Skeletal muscle cell (primary cell): ENCODE measurements around the gene RAB9B.
"Not testable (repeated sequence)": the region's sequence is repeated elsewhere in the genome, so short reads cannot be mapped to it uniquely, and the experiment has no call there.

Experiments
- DNase-seq: peaks from one replicate; pipeline ENCODE4 v3.0.0-alpha.2; 2010; ENCODE audit warnings: low read depth
- H3K4me3 ChIP-seq: 2 replicates; pipeline ENCODE4 v1.5.1; 2011; ENCODE audit warnings: low read depth, mild to moderate bottlenecking, control low read depth, low read length, moderate library complexity

The RAB9B gene

DNA sequence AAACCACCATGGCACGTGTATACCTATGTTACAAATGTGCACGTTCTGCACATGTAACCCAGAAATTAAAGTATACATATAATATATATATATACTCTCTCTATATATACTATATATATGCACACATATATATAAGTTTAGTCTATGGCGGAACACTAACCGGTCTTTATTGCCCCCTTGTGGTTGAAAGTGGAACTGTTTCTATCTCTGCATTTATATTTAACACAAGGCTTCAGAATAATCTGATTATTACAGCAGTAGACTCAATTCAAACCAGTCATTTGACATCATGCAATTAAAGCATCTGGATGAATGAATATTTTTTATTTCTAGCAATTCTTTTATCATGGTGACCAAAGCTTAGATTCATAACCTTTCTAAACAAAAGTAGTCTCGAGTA lies 14.6 kb downstream of the RAB9B start:
- no peak for DNase-seq
- H3K4me3 ChIP-seq: no peak overlapping the region

DNA sequence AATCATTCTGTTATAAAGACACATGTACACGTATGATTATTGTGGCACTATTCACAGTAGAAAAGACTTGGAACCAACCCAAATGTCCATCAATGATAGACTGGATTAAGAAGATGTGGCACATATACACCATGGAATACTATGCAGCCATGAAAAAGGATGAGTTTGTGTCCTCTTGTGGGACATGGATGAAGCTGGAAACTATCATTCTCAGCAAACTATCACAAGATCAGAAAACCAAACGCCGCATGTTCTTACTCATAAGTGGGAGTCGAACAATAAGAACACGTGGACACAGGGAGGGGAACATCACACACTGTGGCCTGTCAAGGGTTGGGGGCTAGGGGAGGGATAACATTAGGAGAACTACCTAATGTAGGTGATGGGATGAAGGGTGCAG lies 15.0 kb downstream of the RAB9B start:
- not testable (repeated sequence) for H3K4me3 ChIP-seq, DNase-seq

DNA sequence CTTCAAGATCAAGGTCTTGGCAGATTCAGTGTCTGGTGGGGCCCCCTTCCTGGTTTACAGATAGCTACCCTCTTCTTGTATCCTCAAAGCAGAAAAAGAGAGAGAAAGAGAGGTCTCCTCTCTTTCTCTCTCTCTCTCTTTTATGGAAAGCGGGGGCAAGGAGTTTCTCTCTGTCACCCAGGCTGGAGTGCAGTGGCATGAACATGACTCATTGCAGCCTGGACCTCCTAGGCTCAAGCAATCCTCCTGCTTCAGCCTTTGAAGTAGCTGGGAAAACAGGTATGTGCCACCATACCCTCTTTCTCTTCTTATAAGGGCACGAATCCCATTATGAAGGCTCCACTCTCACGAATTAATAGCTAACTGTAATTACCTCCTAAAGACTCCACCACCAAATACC lies 20.2 kb downstream of the RAB9B start:
- no peak for DNase-seq
- no peak overlapping the region for H3K4me3 ChIP-seq

DNA sequence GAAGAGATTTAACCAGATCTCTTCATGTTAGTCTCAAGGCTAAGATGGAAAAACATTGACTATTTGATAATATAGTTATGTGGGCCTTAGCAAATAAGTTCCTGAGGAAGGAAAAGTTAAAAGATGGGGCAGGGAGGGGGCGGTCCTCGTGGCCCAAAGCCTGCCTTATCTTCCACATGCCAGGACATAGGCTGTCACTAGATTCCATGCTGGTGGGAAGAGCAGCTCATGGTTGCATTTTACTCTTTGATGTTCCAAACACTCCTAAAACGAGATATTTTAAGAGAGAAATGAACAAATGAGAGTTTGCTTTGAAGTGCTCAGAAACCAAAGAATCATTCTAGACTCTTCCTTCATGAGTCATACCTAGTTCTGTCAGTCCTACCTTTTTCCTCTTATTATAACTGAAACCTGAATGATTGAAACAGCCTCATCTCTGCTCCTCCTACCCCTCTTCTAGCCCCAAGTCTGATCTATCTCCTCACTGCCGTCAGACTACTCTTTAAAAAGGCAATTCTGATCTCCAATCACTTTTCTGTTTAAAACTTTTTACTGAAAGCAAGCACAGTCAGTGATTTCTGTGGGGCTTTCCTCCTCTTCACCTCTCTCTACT lies 25.1 kb downstream of the RAB9B start:
- no peak overlapping the region for H3K4me3 ChIP-seq
- DNase-seq: no peak

DNA sequence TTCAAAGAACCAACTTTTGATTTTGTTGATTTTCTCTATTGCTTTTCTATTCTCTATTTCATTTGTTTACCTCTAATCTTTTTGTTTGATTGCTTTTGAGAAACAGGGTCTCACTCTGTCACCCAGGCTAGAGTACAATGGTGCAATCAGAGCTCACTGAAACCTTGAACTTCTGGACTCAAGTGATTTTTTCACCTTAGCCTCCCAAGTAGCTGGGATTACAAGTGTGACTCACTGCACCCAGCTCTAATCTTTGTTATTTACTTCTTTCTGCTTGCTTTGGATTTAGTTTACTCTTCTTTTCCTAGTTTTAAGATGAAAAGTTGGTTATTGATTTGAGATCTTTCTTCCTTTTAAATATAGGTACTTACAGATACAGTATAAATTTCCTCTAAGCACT lies 26.2 kb downstream of the RAB9B start:
- DNase-seq: no peak

DNA sequence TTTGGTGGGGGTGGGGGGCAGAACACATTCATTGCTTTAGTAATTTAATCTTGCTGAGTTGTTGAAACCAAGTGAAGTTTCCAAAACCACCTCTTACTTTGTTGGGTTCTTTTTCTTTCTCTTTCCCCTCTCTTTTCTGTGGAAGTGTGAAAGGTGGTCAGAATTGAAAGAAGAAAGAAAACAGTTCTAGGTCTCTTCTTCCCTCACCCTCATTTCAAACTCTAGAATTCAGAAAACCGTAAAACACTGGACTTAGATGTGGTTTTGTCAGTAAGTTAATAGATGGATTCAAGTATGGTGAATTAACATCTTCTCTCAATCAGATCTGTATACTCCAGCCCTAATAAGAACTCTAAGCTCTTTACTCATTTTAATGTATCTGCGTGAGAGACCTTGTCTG lies 31.7 kb downstream of the RAB9B start:
- no peak overlapping the region for H3K4me3 ChIP-seq
- no peak for DNase-seq

More for the DNA sequence above, 26.2 kb downstream of the RAB9B start:
- no peak overlapping the region for H3K4me3 ChIP-seq

DNA sequence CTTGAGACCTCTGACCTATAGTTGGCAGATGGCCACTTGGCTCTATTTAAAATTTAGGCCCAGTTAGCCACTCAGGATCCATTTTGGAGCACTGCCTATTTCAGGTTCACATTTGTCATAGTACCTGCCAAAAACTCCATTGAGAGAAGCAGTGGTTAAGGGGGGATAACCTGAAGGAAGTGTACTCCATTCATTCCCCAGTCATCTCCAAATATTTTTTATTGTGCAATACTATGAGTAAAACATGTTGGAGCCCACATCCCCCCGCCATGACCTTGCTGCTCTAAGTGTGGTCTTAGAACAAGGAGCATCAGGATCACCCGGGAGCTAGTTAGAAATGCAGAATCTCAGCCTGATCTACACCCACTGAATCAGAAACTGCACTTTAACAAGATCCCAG lies 34.4 kb downstream of the RAB9B start:
- no peak overlapping the region for H3K4me3 ChIP-seq
- DNase-seq: no peak

DNA sequence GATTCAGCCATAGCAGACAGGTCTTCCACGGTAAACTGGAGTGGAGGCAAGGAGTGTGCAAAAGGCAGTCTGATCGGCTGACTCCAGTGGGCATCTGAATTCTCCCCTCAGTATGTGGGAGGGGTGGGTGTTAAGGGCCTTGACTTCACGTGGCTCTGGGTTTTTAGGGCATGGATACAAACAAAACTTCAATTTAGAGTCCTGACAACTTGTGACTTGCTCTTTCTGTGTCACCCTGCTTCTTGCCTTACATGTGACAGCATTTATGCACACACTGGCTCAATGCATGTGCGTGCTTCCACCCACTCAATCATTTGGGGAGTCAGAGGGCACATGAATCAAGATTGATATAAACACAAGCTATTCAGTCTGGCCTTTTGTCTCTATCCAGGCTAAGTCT lies 37.9 kb downstream of the RAB9B start:
- no peak overlapping the region for H3K4me3 ChIP-seq
- DNase-seq: no peak

DNA sequence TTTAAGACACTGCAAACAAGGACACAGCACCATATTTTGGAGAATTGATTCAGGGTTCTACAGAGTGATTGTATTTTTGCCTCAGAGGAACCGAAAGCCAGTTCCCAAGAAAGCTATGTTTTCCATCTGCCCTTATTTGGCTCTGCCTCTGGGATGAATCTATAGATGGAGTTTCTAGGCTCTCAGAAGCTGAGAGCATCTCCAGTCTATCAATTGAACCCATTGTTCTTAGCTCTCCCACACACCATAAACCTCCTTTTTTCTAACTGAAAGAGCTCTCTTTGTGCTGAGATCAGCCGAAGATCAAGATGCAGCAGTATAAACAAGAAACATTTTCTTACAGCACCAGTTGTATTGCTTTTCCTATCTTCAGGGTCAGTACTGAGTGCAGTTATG lies 38.5 kb downstream of the RAB9B start:
- no peak for DNase-seq
- peak overlapping the region; percentile 9 for H3K4me3 ChIP-seq

DNA sequence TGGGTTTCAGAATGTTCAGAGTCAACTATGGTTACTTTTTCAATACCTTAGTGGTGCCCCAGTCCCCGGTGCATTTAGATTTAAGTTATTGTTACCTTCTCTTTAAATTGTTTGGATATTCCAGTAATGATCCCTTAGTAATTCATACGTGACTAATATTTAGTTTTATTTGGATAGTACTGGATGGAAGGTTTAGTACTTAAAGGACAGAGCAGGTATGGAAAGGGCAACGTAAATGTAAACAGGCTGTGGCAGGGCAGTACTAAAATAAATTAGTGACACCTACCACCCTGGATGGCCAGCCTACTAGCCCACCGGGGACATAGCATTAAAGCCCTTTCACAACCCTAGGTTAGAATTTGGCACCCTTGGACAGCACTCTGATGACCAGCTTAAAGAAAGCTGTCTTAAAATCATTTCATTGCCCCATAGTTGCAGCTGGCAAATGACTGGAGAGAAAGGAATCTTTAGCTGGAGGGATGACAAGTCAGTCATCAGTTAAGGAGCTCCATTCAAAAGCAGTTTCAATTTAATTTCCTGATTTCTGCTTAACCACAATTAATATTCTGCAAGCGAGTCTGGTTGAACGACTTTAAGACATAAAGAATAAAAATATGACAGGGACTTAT lies 39.0 kb downstream of the RAB9B start:
- H3K4me3 ChIP-seq: peak overlapping the region; percentile 9
- peak; percentile 43 for DNase-seq

DNA sequence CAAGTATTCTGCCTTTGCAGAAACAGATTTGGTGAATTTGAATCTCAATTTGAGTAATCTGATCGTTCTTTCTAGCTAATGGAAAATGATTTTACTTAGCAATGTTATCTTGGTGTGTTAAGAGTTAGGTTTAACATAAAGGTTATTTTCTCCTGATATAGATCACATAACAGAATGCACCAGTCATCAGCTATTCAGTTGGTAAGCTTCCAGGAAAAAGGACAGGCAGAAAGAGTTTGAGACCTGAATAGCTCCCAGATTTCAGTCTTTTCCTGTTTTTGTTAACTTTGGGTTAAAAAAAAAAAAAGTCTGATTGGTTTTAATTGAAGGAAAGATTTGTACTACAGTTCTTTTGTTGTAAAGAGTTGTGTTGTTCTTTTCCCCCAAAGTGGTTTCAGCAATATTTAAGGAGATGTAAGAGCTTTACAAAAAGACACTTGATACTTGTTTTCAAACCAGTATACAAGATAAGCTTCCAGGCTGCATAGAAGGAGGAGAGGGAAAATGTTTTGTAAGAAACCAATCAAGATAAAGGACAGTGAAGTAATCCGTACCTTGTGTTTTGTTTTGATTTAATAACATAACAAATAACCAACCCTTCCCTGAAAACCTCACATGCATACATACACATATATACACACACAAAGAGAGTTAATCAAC lies 40.1 kb downstream of the RAB9B start:
- no peak overlapping the region for H3K4me3 ChIP-seq
- no peak for DNase-seq

DNA sequence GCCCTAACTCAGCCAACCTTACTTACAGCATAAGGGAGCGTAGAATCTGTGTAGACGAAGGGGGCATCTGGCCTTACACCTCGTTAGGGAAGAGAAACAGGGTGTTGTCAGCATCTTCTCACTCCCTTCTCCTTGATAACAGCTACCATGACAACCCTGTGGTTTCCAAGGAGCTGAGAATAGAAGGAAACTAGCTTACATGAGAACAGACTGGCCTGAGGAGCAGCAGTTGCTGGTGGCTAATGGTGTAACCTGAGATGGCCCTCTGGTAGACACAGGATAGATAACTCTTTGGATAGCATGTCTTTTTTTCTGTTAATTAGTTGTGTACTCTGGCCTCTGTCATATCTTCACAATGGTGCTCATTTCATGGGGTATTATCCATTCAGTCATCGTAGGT lies 40.8 kb downstream of the RAB9B start:
- H3K4me3 ChIP-seq: no peak overlapping the region
- DNase-seq: no peak

DNA sequence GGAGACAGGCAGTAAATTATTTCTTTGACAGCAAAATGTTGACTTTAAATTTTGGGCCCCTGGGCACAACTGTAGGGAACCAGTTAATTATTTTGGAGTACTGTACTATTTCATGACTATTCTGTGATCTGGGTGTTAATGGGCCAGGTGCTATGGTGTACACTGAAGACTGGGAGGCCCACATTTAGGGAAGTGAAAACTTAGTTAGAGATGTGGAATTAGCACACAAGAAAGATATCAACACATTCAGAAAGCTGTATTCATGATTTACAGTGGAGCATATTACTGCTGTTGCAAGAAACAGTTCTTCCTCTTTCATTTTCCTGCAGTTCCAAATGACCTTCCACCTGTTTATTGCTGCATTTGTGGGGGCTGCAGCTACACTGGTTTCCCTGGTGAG lies 43.1 kb downstream of the RAB9B start:
- H3K4me3 ChIP-seq: no peak overlapping the region
- no peak for DNase-seq

DNA sequence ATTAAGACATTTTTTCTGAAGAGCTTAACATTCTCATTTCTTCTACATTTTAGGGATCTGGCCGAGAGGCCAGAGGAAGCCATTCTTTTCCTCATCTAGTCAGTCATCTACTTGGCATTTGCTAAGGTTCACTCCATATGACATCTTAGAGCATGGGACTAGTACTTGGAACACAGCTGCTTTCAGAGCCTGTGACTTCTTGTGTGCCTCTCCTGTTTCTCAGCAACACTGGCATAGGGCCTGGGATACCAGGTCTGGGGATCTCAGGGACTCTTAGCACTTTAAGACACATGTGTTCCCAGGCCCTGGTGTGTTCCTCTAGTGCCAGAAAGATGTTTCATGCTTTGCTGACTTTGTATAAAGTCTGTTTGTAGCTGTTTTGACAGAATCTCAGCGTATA lies 48.1 kb downstream of the RAB9B start:
- H3K4me3 ChIP-seq: no peak overlapping the region
- no peak for DNase-seq

DNA sequence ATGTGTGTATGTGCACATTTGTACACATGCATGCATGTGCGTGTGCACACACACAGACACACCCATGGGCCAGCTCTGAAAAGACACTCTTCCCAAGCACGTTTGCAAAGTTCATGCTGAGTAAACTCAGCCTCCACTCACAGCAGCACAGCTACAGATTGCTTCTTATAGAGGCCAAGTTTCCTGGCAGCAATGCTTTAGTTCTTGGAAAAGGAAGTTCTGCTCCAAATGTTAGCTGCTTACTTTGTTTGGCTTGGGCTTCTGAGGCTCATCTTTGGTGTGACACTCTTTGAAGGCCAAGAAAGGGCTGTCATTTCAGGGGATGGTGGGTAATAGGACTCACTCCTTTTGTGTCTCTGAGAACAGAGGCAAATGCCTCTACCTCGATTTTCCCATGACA lies 48.9 kb downstream of the RAB9B start:
- H3K4me3 ChIP-seq: no peak overlapping the region

DNA sequence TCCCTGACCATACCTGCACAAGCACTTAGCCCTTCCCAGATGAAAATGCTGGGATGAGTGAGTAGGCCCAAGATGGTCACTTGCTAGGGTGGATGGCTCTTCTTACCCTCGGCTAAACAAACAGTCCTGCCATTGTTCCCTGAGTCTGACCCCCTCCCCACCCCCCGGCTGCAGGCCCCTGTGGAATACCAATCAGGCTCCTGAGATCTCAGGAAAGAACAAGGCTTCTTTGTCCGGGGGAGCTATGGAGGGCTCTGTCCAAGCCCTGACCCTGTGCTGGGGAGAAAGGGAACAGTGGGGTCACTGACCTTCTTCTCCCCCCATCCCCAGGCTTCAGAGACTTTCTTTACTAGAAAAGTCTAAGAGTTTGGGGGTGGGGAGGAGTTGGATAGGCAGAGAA lies 49.4 kb downstream of the RAB9B start:
- no peak overlapping the region for H3K4me3 ChIP-seq
- no peak for DNase-seq

More for the DNA sequence above, 48.9 kb downstream of the RAB9B start:
- no peak for DNase-seq

DNA sequence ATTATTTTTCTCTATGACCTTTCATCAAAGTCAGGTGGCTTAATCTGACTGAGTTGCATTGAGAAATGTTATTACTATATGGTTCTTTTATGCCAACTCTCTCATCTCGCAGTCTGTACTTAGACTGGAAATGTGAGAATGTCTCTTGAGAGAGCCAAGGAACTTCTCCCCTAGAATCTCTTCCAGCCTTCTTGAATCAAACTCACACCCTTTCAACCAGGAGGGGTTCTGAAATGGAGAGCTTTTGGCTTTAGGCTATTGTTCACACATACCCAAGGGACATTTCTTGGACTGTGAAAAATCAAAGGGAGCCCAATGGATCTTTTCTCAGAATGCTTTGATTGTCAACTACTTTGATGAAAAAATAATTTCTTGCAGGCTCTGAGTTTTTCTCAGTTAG lies 50.4 kb downstream of the RAB9B start:
- no peak for DNase-seq
- no peak overlapping the region for H3K4me3 ChIP-seq

DNA sequence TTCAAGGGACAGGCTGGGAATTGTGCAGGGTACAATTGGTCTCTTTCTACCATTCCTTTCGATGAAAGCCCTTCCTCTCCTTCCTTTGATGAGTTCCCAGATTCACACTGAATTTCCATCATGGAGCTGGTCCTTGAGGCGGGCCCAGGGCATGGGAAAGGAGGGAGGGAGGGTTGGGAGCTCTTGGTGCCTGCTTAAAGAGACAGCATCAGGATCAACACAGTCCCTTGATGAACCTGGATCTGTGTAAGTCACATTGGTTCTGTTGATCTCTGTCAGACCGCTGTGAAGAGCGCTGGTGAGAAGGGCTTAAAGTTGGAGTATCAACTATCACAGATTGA lies 51.0 kb downstream of the RAB9B start:
- no peak overlapping the region for H3K4me3 ChIP-seq
- DNase-seq: no peak

DNA sequence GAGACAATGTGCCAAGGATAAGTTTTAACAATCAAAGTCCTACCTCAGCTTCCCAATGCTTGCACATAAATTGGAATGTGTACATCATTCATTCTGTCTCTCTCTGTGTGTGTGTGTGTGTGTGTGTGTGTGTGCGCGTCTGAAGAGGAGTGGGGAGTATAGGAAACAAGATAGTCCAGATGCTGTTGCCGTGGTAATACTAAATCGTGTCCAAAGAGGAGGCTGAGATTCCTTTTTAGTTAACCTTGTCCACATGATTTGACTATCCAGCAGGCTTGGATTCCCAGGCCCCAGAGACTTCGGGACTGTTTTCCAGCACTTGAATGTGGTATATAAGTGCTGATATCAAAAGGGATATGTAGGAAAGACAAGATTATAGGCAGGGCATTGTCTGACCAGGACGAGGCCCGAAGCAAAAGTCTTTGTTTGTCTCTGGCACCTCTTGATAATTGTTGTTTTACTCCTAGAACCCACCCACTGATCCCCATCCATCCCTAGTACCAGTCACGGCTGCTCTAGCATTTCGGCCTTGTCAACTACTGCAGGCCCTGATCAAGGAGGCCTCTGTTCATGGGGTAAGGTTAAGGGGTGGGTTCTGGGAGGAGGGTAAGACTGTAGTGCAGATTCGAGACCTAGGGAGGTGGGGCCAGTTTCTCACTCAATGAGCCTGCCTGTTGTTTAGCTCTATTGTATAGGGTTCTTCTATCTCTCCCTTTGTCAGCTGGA lies 51.6 kb downstream of the RAB9B start:
- no peak for DNase-seq
- H3K4me3 ChIP-seq: no peak overlapping the region

DNA sequence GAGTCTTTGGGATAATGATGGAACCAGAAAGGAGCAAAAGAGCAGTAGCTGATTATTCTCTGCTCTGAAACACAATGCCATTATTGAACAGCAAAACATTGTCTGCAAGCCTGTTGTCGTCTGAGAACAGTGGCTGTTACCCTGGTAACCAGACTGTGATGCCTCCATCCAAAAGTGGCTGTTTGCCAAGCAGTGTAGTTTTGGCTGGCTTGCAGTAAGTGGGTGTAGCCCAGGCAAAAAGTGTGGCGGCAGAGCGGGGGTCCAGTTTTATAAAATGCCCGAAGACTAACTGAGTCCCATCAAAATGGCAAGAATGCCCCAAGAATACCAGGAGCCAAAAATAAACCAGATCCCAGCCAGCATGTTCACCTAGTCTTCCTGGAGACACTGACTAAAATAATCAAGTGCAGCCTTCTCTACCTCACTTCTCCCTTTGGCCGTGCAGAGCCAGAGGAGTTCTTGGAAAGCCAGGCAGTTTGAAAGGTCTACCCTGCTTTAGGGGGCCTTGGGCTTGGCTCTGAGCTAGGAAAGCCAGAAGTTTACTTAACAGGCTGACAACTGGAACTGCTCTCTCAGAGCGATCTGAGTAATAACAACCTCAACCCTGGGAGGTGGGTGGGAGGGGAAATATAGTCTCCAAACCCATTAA lies 52.8 kb downstream of the RAB9B start:
- no peak overlapping the region for H3K4me3 ChIP-seq
- DNase-seq: no peak
